ENCODE measurements around the gene CECR2.

DNA sequence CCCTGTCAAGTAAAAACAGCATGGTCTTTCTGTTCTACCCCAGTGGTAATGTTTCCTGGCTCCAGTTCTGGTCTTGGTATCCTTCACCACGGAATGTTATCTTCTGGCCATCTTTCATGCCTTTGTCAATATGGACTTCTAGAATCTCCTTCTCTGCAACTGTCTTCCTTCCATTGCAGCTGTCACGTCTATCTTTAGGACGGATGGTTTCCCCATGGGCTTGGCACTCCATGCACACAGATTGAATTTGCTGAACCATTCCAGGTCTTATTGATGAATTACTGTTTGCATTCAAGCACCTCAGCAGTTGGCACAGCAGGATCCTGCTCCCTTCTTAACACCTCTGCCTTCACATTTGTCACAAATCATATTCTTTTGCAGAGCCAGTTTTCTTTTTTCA, 149.1 kb downstream of the CECR2 start:
- TF ChIP-seq GABPA (IDR thresholded peaks at IDR 0.05; ENCODE audit: low read depth), result no peak
- TF ChIP-seq, protein P1, sequence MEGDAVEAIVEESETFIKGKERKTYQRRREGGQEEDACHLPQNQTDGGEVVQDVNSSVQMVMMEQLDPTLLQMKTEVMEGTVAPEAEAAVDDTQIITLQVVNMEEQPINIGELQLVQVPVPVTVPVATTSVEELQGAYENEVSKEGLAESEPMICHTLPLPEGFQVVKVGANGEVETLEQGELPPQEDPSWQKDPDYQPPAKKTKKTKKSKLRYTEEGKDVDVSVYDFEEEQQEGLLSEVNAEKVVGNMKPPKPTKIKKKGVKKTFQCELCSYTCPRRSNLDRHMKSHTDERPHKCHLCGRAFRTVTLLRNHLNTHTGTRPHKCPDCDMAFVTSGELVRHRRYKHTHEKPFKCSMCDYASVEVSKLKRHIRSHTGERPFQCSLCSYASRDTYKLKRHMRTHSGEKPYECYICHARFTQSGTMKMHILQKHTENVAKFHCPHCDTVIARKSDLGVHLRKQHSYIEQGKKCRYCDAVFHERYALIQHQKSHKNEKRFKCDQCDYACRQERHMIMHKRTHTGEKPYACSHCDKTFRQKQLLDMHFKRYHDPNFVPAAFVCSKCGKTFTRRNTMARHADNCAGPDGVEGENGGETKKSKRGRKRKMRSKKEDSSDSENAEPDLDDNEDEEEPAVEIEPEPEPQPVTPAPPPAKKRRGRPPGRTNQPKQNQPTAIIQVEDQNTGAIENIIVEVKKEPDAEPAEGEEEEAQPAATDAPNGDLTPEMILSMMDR (IDR thresholded peaks at IDR 0.05; ENCODE audit: insufficient read depth, low read length), result no peak
- no peak for TF ChIP-seq POLR2AphosphoS5 (IDR thresholded peaks at IDR 0.05; ENCODE audit: low read depth)
- TF ChIP-seq, protein P2, sequence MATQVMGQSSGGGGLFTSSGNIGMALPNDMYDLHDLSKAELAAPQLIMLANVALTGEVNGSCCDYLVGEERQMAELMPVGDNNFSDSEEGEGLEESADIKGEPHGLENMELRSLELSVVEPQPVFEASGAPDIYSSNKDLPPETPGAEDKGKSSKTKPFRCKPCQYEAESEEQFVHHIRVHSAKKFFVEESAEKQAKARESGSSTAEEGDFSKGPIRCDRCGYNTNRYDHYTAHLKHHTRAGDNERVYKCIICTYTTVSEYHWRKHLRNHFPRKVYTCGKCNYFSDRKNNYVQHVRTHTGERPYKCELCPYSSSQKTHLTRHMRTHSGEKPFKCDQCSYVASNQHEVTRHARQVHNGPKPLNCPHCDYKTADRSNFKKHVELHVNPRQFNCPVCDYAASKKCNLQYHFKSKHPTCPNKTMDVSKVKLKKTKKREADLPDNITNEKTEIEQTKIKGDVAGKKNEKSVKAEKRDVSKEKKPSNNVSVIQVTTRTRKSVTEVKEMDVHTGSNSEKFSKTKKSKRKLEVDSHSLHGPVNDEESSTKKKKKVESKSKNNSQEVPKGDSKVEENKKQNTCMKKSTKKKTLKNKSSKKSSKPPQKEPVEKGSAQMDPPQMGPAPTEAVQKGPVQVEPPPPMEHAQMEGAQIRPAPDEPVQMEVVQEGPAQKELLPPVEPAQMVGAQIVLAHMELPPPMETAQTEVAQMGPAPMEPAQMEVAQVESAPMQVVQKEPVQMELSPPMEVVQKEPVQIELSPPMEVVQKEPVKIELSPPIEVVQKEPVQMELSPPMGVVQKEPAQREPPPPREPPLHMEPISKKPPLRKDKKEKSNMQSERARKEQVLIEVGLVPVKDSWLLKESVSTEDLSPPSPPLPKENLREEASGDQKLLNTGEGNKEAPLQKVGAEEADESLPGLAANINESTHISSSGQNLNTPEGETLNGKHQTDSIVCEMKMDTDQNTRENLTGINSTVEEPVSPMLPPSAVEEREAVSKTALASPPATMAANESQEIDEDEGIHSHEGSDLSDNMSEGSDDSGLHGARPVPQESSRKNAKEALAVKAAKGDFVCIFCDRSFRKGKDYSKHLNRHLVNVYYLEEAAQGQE (IDR thresholded peaks at IDR 0.05; ENCODE audit: insufficient replicate concordance, low read depth), result no peak
